ENCODE results near the gene KPNA3. TPM values are rescaled to one million over a fixed set of nuclear protein-coding genes. Genes with fewer than 3 reads are reported as not detected.
"Not testable (repeated sequence)": the region's sequence is repeated elsewhere in the genome, so short reads cannot be mapped to it uniquely, and the experiment has no call there.

KPNA3 gene
- polyA plus RNA-seq, 1 experiment, result 50.7 TPM

GRCh38 chr13:49807681-49808080, 15.2 kb upstream of the KPNA3 start:
- no peak overlapping the region for H3K27ac ChIP-seq (ENCODE audit: low read depth, low read length)
- ChIA-PET CTCF (no interaction called here), POLR2A (no interaction called here)
- DNase-seq (ENCODE audit: low read depth, low spot score), result no peak
- peaks cover 2% of the 10 kb centered on the region for H3K27me3 ChIP-seq (ENCODE audit: control insufficient read depth, insufficient read depth, low read length)
- TF ChIP-seq CTCF (IDR thresholded peaks at IDR 0.05; ENCODE audit: low read depth, low read length), result no peak
- no peak overlapping the region for H3K4me3 ChIP-seq (ENCODE audit: low read depth, low read length)
- H3K9me3 ChIP-seq (ENCODE audit: control insufficient read depth, insufficient read depth, low read length), result no peaks in the 10 kb centered on the region

- ChIA-PET CTCF (interaction anchor here (1.1 kb wide), 1 partner anchor 130 kb away, joined by 3 read pairs; the partner anchor contains the start of gene SPRYD7), POLR2A (no interaction called here)
- Histone ChIP-seq H3K27me3 (ENCODE audit: control insufficient read depth, insufficient read depth, low read length) (peaks cover 2% of the 10 kb centered on the region), H3K4me3 (ENCODE audit: low read depth, low read length) (no peak overlapping the region), H3K9me3 (ENCODE audit: control insufficient read depth, insufficient read depth, low read length) (no peaks in the 10 kb centered on the region), H3K27ac (ENCODE audit: low read depth, low read length) (no peak overlapping the region)
- DNase-seq (ENCODE audit: low read depth, low spot score), result no peak
- TF ChIP-seq CTCF (IDR thresholded peaks at IDR 0.05; ENCODE audit: low read depth, low read length), result no peak
Observed at GRCh38 chr13:49806126-49806536, 13.6 kb upstream of the KPNA3 start.

GRCh38 chr13:49803047-49803446, 10.6 kb upstream of the KPNA3 start:
- H3K27ac ChIP-seq (ENCODE audit: low read depth, low read length); DNase-seq (ENCODE audit: low read depth, low spot score); CTCF ChIA-PET; H3K27me3 ChIP-seq (ENCODE audit: control insufficient read depth, insufficient read depth, low read length); H3K9me3 ChIP-seq (ENCODE audit: control insufficient read depth, insufficient read depth, low read length); H3K4me3 ChIP-seq (ENCODE audit: low read depth, low read length): not testable (repeated sequence)
- POLR2A ChIA-PET, result interaction anchor here (0.7 kb wide), 1 partner anchor 10 kb away, joined by 4 read pairs; the partner anchor contains the start of gene KPNA3

GRCh38 chr13:49802426-49802825, 9.9 kb upstream of the KPNA3 start:
- TF ChIP-seq CTCF (IDR thresholded peaks at IDR 0.05; ENCODE audit: low read depth, low read length), result no peak
- H3K27ac ChIP-seq (ENCODE audit: low read depth, low read length), result no peak overlapping the region
- ChIA-PET POLR2A (interaction anchor here (0.7 kb wide), 1 partner anchor 10 kb away, joined by 4 read pairs; the partner anchor contains the start of gene KPNA3), CTCF (no interaction called here)
- peaks cover 3% of the 10 kb centered on the region for H3K27me3 ChIP-seq (ENCODE audit: control insufficient read depth, insufficient read depth, low read length)
- H3K4me3 ChIP-seq (ENCODE audit: low read depth, low read length), result no peak overlapping the region
- DNase-seq (ENCODE audit: low read depth, low spot score), result no peak
- H3K9me3 ChIP-seq (ENCODE audit: control insufficient read depth, insufficient read depth, low read length), result no peaks in the 10 kb centered on the region

- H3K9me3 ChIP-seq (ENCODE audit: control insufficient read depth, insufficient read depth, low read length), result no peaks in the 10 kb centered on the region
- ChIA-PET POLR2A (interaction anchor here (0.5 to 1.9 kb wide), 7 partner anchors 10 to 204 kb away, joined by 3 to 9 read pairs (median 4); partner anchors contain the start of gene SPRYD7), CTCF (interaction anchor here (0.5 to 1.8 kb wide), 7 partner anchors 12 to 147 kb away, joined by 3 to 5 read pairs (median 4); partner anchors contain the start of gene SPRYD7)
- H3K27ac ChIP-seq (ENCODE audit: low read depth, low read length), result peak overlapping the region; percentile 65
- no peaks in the 10 kb centered on the region for H3K27me3 ChIP-seq (ENCODE audit: control insufficient read depth, insufficient read depth, low read length)
- no peak for TF ChIP-seq CTCF (IDR thresholded peaks at IDR 0.05; ENCODE audit: low read depth, low read length)
- no peak for DNase-seq (ENCODE audit: low read depth, low spot score)
- peak overlapping the region; percentile 88 for H3K4me3 ChIP-seq (ENCODE audit: low read depth, low read length)
Observed at GRCh38 chr13:49791711-49792549, 552 bp downstream of the KPNA3 start.
